Activated CD8-positive, alpha-beta memory T cell treated with anti-CD3 and anti-CD28 coated beads, Interleukin-2, amount 50 U/mL, for 1 hour (primary cell): ENCODE data around the gene SPATA24.
"Not testable (repeated sequence)": the region's sequence is repeated elsewhere in the genome, so short reads cannot be mapped to it uniquely, and the experiment has no call there.

Experiments
- DNase-seq: peaks from one replicate; pipeline ENCODE4 v3.0.0-alpha.2; 2020; ENCODE audit errors: extremely low read depth

The SPATA24 gene

DNA sequence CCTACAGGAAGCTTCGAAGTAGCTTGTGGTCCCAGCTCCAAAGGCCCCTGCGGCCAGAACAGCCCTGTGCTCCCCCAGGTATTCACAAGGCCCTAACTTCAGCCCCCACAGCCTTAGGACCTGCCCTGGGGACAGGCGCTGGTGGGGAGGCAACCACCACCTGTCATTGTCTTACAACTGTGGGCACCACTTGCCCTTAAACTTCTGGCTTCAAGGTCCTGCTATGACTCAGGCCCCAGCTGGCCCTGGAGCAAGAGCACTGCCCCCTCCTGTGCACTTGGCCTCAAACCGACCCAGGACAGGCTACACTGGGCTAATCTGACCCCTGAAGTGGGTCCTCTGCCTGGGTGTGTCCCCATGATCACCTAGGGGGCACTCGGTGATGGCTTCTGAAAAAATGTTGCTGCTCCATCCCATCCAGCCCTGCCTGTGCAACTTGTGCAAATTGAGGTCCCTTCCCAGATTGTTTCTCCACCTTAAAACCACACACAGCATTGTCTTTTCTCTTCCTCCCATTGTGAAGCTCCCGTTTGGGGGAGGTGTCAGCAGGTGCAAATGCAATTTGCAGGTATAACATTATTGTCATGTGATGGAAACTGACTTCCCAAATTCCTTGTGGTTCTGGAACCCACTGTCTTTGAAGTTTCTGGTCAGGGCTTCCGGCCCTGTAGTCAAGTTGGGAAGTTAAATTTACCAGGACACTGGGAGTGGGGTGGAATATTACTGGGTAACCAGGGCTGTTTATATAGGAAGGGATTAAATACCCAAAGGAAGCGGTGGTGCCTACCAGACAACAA lies 7.8 kb downstream of the SPATA24 start:
- DNase-seq: no peak

DNA sequence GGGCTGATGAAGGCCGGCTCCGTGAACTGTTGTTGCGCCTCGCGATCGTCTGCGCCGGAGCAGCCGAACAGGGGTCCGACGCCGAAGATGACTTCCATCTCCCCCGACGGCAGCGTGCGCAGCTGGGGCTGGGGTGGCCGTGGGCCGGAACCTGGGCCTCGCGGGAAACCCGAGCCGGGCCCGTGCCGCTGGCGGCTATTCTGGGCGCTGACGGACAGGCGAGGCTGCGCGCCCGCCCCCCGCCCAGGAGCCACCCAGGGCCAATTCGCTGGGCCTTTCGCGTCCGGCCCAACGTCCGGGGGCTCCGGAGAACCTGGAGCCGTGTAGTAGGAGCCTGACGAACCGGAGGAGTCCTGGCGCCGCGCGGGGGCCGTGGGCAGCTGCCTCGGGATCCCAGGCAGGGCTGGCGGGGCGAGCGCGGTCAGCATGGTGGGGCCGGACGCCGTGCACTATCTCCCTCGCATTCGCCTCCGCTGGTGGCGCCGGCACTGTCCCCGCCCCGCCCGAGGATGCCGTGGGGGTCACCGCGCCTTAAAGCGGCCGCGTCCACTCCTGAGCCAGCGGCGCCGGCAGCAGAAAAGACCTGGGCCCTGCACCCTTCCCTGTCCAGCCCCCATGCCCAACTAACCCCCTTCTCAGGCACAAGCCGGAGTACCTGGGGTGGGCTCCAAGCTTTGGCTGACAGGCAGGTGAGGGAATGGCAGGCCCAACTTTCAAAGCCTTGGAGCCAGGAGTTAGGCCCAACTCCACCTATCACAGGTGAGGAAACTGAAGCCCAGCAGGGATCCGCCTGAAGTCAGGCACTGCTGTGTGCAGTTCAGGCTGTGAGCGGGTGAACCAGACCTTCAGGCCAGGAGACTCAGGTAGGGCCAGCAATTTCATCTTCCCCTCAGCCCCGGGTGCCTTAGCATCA lies 9.0 kb downstream of the SPATA24 start, which contains the start of gene PROB1:
Gene PROB1 (minus strand): TSS at position 451 of the 913 bp plus-strand sequence. CDS start 23 bp downstream, at position 428.
- no peak for DNase-seq

DNA sequence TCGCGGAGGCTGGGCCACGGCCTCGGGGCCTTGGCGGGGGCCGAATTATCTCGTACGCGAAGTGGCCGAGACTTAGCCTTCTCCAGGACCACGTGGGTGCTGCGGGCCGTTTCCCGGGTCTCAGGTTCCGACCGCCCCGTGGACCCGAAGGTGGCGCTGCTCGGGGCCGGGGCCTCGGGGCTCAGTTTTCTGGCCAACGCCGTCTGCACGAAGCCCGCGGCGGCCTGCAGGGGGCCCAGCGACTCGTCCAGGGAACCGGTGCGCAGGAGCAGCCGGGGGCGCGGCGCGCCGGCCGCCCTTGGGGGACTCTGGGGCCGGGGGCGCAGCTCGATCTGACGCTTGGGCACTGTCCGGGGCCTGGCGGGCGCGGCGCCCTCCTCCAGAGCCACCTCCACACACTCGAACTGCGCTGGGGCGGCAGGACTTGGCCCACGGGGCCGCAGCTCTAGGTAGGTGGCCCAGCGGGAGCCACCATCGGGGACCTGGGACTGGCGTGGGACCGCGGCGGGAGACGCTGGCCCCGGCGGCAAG lies 9.7 kb downstream of the SPATA24 start:
- DNase-seq: no peak

DNA sequence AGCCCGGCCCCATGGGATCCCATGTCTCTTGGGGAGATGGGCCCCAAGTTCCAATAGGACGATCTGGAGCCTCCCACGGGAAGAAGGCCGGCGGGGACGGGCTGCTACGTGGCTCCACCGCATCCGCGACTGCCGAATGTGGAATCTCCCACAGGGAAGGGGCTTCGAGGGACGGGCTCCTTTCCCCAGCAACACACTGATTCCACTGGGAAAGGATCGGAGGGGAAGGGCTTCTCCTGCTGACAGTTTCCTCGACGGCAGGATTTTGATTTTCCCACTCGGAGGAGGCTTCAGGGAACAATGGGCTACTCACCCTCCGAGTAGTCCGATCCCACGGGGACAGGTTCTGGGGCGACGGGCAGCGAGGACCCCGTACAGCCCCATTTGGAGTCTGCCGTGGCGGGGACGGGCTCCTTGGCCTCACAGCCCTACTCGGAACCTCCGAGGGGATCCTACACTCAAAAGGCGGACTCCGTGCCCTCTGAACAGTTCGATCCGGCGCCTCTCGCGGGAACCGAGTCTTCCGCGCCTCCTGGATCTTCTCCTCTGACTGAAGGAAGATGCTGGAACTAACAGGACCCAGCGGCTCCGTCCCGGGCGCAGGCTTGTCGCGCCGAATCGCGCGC lies 10.3 kb downstream of the SPATA24 start:
- no peak for DNase-seq

DNA sequence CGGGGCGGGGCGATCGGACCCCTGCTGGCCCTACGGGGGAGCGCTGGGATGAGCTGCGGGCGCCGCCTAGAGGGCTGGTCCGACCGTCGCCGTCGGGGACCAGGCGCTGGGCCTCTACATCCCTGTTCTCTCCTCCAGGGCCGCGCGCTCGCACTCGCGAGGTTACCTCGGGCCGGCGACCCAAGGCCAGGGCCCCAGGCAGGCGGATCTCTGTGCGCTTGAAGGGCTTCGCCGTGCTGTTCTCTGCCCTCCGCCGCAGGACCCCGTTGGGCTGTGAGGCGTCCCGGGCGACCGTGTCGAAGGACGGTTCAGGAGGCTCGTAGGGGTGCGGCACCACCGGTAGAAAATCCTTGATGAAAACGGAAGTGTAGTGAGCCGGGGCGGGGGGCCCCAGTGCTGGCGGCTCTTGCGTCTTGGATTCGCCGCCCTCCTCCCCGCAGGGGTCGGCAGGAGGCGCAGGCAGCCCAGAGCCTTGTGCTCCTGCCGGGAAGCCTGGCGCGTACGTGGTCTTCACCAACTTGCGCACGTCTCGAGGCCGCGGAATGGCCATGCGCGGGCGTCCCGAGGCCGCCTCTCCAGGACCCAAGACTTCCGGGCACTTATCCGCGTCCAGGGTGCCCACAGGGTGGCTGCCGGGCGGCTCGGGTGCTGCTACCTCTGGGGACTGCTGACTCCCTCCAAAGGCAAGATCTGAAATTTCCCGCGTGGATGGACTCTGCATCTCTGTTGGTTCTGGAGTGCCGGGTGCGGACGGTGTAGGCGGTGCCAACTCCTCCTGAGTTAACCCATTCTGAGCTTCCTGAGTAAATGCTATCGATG lies 11.0 kb downstream of the SPATA24 start:
- DNase-seq: peak; percentile 50

DNA sequence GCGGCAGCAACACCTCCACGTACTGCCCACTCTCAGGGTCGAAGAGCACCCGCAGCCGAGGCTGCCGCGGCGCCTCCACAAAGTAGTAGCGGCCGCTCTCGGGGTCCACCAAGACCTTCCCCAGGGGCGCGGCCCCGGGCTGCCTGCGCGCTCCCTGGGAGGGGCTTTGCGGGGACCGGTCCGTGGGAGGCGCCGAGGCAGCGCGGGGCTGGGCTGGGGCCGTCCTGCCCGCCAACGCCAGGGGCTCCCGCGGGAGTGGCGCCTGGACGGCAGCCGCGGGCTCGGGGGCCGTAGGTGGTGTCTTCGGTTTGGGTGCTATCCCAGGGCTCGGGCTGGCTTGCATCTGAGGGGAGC lies 11.6 kb downstream of the SPATA24 start:
- no peak for DNase-seq

DNA sequence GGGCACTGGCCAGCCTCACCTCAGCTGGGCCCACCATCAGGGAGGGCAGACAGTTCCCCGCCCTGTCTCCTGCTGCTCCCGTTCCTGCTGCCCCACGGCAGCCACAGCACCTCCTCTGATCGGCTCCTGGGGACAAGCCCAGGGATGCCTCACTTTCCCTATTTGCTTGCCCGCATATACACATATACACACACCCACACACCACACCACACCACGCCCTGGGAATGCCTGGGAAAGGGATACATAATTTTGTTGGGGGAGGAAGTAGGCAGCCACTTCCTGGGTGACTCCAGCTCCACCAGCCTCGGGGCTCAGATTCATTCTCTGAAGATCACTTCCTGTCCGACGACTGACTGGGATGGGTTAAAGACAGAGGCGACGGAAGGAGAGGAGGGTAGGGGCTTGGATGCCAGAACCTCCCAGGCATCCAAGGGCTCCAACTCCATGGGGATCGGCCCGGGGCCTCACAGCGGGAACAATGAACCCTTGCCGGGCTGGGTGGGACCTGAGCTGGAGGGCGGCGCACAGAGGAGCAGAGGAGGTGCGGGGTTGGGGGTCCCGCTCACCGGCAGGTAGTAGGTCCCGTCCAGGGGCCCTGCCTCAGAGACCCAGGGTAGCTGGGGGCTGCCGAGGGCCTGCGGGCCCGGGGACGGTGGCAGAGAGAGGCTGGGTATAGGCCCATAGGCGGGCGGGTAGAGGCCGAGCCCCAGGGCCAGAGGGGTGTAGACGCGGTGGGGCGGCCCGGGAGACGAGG lies 12.1 kb downstream of the SPATA24 start:
- DNase-seq: no peak

DNA sequence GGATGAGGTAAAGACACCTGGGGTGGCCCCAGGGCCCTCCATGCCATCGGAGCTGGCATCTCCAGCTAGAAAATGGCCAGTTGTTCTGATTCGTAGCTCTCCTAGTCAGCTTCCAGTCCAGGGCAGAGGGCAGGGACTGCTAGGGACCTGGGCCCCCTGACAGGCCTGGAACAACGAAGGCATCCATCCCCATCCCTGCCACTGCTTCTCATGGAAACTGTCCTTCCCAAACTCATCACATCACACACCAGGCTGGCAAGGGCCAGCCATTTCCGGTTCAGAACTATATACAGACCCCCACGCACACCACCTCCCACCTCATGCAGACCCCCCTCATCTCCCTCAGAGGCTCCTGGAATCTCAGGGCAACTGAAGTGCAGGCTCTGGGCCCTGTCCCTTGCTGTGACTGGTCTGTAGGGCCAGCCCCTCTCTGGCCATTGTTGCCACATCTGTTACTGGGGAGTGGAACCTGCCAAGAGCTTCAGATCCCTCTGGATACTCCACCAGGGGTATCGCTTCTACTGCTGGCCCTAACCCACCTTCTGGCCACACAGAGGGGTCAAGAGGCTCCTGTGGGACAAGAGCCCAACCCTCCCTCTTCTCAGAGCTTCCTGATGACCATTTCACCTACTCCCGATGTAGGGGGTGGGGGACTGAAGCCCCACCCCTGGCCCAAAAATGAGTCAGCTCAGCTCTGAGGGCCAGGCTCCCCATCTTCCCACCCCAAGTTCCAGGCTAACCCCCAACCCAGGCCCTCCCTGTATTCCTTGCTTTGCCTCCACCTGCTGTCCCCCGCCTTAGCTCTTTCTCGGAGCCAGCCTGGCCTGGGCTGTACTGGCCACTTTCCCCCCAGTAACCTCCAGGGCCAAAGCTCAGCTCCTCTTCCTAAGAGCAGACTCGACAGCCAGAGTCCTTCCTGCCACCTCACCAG lies 13.0 kb downstream of the SPATA24 start:
- no peak for DNase-seq

DNA sequence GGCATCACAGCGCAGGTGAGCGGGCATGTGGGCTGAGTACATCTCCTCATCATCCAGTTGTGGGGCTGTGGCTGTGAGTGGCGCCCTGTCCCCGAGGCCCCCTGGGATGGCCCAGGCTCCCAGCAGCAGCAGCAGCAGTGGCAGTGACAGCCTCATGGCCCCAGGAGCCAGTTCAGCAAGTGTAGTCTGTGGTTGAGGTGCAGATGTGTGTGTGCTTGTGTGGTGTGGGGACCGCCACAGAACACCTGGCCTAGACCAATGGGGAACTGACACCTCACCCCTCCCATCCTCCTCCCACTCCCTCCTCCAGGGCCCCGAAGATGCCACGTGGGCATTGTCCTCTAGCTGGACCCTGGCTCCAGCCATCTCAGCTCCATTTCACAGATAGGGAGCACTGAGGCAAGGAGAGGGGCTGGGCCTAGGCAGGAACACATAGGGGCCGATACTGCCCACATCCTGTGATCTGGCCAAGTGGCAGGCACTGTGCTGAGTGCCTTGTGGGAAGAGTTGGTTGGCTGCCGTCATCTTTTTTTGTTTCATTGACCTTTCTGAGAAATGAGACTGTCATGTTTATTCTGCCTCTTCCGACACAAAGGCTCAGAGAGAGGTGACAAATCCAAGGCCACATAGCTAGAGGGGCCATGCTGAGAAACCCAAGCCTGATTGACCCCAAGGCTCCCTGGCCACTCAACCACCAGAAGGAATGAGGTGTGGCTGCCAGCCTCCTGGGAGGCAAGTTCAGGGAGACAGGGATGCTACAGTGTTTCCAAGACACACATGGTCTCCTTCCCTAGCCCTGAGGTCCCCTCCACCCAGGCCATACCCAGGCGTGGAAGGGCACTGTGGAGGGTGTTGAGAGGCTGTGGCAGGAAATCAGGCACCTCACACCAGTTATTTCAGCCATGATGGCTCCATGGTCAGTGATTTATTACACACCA lies 13.9 kb downstream of the SPATA24 start, which contains the start of gene MZB1:
Gene MZB1 (minus strand): TSS at position 213 of the 938 bp plus-strand sequence. CDS start 57 bp downstream, at position 156.
- no peak for DNase-seq

DNA sequence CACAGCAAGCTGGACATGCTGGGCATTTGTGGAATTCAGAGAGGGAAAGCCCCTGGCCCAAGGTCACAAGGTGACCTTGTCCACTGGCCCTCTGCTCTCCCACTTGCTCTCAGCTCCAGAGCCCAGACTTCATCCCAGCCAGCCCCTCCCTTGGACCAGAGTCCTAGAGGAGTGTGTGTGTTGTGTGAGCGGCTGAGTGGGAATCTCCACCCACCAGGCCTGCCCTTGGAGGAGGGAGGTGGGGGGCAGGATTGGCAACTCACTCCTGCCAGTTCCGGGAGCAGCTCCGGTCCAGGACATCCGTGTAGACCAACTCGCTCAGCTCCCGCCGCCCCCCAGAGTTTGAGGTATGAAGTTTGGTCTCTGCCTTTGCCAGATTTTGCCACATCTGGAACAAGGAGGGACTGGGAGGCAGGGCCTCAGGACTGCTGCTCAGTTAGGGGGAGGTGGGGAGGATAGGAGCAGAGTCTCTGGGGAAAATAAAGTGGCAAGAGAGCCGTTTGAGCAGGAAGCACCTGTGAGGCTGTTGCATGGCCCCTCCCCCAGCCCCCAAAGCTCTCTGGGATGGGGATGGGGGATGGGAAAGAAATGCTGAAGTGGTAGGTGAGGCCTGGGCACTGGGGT lies 15.6 kb downstream of the SPATA24 start:
- no peak for DNase-seq

DNA sequence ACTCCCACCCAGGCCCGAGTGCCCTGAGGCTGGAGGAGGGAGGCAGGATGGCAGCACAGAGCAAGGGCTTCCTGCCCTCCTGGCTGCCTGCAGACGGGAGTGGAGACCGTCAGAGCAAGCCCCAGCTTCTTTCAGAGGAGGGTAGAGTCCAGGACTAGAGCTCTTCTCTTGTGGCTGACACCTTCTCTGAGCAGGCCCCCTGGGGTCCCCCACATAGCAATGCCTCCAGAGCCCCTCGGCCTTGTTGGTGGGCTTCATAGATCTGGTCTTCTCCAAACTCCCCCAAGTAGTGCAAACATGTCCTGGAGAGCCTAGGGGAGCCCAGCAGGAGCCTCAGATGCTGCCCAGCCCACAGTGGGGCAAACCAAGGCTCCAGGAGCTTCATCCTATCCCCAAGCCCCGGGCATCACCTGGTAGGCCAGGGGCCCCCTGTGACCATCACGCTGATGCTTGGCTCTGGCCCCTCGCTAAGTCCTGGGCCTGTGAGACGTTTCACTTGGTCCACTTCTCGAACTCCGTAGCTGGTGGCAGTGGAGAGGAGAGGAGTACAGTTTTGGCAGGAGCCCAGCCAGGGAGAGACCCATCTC lies 16.2 kb downstream of the SPATA24 start:
- no peak for DNase-seq

DNA sequence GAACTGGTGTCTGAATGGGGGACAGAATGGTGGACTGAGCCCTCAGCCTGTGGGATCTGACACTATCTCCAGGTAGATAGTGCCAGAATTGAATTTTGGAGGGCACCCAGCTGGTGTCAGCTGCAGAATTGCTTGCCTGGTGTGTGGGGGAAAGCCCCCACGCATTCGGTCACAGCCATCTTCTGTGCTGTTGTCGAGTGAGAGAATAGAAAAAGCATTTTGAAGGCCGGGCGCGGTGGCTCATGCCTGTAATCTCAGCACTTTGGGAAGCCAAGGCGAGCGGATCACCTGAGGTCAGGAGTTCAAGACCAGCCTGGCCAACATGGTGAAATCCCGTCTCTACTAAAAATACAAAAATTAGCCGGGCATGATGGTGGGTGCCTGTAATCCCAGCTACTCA lies 16.9 kb downstream of the SPATA24 start:
- not testable (repeated sequence) for DNase-seq

DNA sequence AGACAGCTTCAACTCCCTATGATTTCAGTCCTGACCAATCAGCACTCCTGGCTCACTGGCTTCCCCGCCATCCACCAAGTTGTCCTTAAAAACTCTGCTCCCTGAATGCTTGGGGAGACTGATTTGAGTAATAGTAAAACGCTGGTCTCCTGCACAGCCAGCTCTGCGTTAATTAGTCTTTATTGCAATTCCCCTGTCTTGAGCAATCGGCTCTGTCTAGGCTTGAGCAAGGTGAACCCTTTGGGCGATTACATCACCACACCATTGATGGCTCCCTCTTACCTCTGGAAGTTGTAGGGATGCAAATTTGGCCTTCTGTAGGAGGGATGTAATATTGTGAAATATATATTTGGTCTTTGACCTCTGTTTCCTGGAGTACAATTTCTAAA lies 17.8 kb downstream of the SPATA24 start:
- no peak for DNase-seq

DNA sequence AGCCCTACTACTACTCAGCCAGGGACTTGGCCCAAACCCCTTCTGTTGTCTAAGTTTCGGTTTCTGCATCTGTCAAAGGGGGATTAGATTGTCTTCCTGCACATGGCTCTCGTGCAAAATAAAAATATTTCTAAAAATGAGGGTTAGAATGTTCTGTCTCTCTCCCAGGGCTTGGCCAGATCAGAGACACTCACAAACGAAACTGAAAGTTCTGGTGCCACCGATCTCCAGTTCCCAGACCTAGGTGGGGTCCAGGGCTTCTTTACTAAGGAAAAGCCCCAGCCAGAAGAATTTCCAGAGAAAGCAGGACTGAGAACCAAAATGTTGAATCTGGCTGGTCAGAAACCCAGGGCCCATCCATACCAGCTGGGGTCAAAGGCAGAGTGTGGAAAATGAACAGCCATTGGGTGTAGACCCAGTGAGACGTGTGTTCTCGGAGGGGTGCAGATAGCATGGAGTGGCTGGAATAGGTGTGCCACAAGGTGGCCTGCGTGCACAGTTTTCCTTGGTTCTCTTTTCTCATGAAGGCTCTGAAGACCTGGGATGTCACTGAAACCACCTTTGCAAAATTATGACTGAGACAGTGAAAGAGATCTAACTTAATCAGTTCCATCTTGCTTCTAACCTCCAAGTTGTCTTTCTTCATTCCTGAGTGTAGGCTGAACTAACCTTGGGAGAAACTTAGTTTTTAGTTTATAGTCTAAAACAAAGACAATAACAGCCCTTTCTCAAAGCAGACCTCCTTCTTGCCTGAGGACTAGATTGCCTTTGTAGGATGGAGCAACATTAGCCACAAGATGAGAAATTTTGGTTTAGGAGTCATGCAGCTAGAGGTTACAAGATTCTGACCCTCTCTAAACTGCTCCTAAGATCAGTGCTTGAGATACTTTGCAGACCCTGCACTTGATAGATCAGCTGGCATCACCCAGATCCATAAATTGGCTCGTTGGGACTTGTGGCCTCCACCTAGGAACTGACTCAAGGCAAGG lies 18.5 kb downstream of the SPATA24 start:
- no peak for DNase-seq

DNA sequence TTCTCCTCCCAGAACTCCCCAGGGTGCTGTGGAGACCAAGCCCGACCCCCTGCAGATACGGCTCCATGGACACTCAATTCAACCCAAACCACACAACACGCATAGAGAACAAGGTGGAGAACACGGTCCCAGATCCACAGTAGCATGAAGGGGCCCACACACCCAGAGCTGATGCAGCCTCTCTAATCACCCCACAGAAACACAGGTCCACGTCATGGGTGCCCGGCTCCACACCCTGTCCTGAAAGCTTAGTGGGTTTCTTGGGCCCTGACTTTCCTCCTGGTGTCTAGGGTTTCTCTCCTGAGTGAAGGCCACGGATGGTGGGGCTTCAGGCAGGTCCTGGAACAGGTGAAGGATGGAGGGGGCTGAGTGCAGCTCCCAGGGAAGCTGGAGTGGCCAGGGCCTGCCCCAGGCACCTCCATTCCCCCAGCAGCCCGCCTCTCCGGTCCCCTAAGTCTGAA lies 19.3 kb downstream of the SPATA24 start:
- no peak for DNase-seq
